Subcutaneous abdominal adipose tissue (tissue), 5 donors: ENCODE measurements around the gene ARG1.

Source experiments
- H3K27ac ChIP-seq: one replicate; pipeline ENCODE4 v1.7.0; 2013; ENCODE audit warnings: low read depth, mild to moderate bottlenecking, inconsistent platforms, low read length, moderate library complexity
- H3K27me3 ChIP-seq, 5 donors: one replicate each; pipeline ENCODE4 v1.7.0; 2013; ENCODE audit warnings: low read length in 5 of 5, inconsistent platforms in 1 of 5; ENCODE audit not compliant: control insufficient read depth in 5 of 5, insufficient read depth in 4 of 5
- H3K36me3 ChIP-seq, 5 donors: one replicate each; pipeline ENCODE4 v1.7.0; 2013; ENCODE audit warnings: low read length in 5 of 5; ENCODE audit not compliant: control insufficient read depth in 5 of 5, insufficient read depth in 5 of 5
- H3K4me1 ChIP-seq, 5 donors: one replicate each; pipeline ENCODE4 v1.7.0; 2013; ENCODE audit warnings: low read length in 5 of 5, mild to moderate bottlenecking in 3 of 5, moderate library complexity in 1 of 5; ENCODE audit not compliant: control insufficient read depth in 5 of 5, insufficient read depth in 5 of 5
- H3K4me3 ChIP-seq, 5 donors: one replicate each; pipeline ENCODE4 v1.7.0; 2013; ENCODE audit warnings: low read length in 5 of 5, low read depth in 1 of 5
- H3K9ac ChIP-seq, 5 donors: one replicate each; pipeline ENCODE4 v1.7.0; 2013; ENCODE audit warnings: low read length in 5 of 5, mild to moderate bottlenecking in 4 of 5, moderate library complexity in 3 of 5
- H3K9me3 ChIP-seq, 5 donors: one replicate each; pipeline ENCODE4 v1.7.0; 2013; ENCODE audit warnings: low read length in 5 of 5; ENCODE audit not compliant: control insufficient read depth in 5 of 5
- donor health status: healthy.
- donor health status: healthy.
- donor health status: healthy.
- donor health status: healthy.
- donor health status: healthy.

Gene ARG1

GRCh38 chr6:131575834-131576478, 2.9 kb downstream of the ARG1 start:
- H3K27ac ChIP-seq: no peak overlapping the region
- H3K36me3 ChIP-seq: peaks cover 22 to 41% (median 28%) of the 10 kb centered on the region in 5 donors
- H3K4me3 ChIP-seq: no peak overlapping the region
- peaks cover 0 to 7% (median 0%) of the 10 kb centered on the region in 5 donors for H3K4me1 ChIP-seq
- H3K9me3 ChIP-seq: no peaks in the 10 kb centered on the region
- no peaks in the 10 kb centered on the region for H3K27me3 ChIP-seq
- no peak overlapping the region for H3K9ac ChIP-seq

- no peak overlapping the region for H3K9ac ChIP-seq
- no peaks in the 10 kb centered on the region for H3K9me3 ChIP-seq
- H3K27ac ChIP-seq: no peak overlapping the region
- H3K4me1 ChIP-seq: no peaks in the 10 kb centered on the region
- no peaks in the 10 kb centered on the region for H3K27me3 ChIP-seq
- peaks cover 43 to 78% (median 61%) of the 10 kb centered on the region in 5 donors for H3K36me3 ChIP-seq
- no peak overlapping the region for H3K4me3 ChIP-seq
Observed at GRCh38 chr6:131581523-131581922, 8.5 kb downstream of the ARG1 start.

GRCh38 chr6:131586543-131586942, 13.5 kb downstream of the ARG1 start:
- no peaks in the 10 kb centered on the region for H3K27me3 ChIP-seq
- H3K9me3 ChIP-seq: no peaks in the 10 kb centered on the region
- no peak overlapping the region for H3K4me3 ChIP-seq
- H3K4me1 ChIP-seq: no peaks in the 10 kb centered on the region
- peaks cover 62 to 89% (median 75%) of the 10 kb centered on the region in 5 donors for H3K36me3 ChIP-seq
- H3K9ac ChIP-seq: no peak overlapping the region
- H3K27ac ChIP-seq: no peak overlapping the region

GRCh38 chr6:131587909-131588308, 14.9 kb downstream of the ARG1 start:
- H3K4me1 ChIP-seq: no peaks in the 10 kb centered on the region
- no peaks in the 10 kb centered on the region for H3K9me3 ChIP-seq
- H3K27ac ChIP-seq: no peak overlapping the region
- no peaks in the 10 kb centered on the region for H3K27me3 ChIP-seq
- H3K9ac ChIP-seq: no peak overlapping the region
- H3K36me3 ChIP-seq: peaks cover 68 to 93% (median 80%) of the 10 kb centered on the region in 5 donors
- no peak overlapping the region for H3K4me3 ChIP-seq

GRCh38 chr6:131588643-131589042, 15.6 kb downstream of the ARG1 start:
- Histone ChIP-seq H3K9me3 (no peaks in the 10 kb centered on the region), H3K27ac (no peak overlapping the region), H3K4me3 (no peak overlapping the region), H3K4me1 (no peaks in the 10 kb centered on the region), H3K36me3 (peaks cover 65 to 92% (median 77%) of the 10 kb centered on the region in 5 donors), H3K9ac (no peak overlapping the region), H3K27me3 (no peaks in the 10 kb centered on the region)

- Histone ChIP-seq H3K27me3 (no peaks in the 10 kb centered on the region), H3K36me3 (peaks cover 78 to 94% (median 84%) of the 10 kb centered on the region in 5 donors), H3K4me3 (no peak overlapping the region), H3K4me1 (no peaks in the 10 kb centered on the region), H3K9me3 (no peaks in the 10 kb centered on the region), H3K27ac (no peak overlapping the region), H3K9ac (no peak overlapping the region)
Observed at GRCh38 chr6:131592935-131593334, 19.9 kb downstream of the ARG1 start.

GRCh38 chr6:131594074-131594473, 21.0 kb downstream of the ARG1 start:
- H3K9ac ChIP-seq: no peak overlapping the region
- no peak overlapping the region for H3K27ac ChIP-seq
- no peaks in the 10 kb centered on the region for H3K9me3 ChIP-seq
- no peaks in the 10 kb centered on the region for H3K4me1 ChIP-seq
- H3K36me3 ChIP-seq: peaks cover 75 to 94% (median 84%) of the 10 kb centered on the region in 5 donors
- H3K4me3 ChIP-seq: no peak overlapping the region
- H3K27me3 ChIP-seq: no peaks in the 10 kb centered on the region

- Histone ChIP-seq H3K9me3 (no peaks in the 10 kb centered on the region), H3K36me3 (peaks cover 77 to 91% (median 80%) of the 10 kb centered on the region in 5 donors), H3K27me3 (no peaks in the 10 kb centered on the region), H3K4me1 (no peaks in the 10 kb centered on the region), H3K9ac (no peak overlapping the region), H3K27ac (no peak overlapping the region), H3K4me3 (no peak overlapping the region)
Observed at GRCh38 chr6:131597446-131597845, 24.4 kb downstream of the ARG1 start.

- Histone ChIP-seq H3K27me3 (no peaks in the 10 kb centered on the region), H3K36me3 (peaks cover 74 to 89% (median 83%) of the 10 kb centered on the region in 5 donors), H3K27ac (no peak overlapping the region), H3K4me3 (no peak overlapping the region), H3K4me1 (no peaks in the 10 kb centered on the region), H3K9me3 (no peaks in the 10 kb centered on the region), H3K9ac (no peak overlapping the region)
Observed at GRCh38 chr6:131600716-131601115, 27.7 kb downstream of the ARG1 start.

GRCh38 chr6:131602781-131603312, 29.8 kb downstream of the ARG1 start:
- Histone ChIP-seq H3K27ac (no peak overlapping the region), H3K27me3 (no peaks in the 10 kb centered on the region), H3K9me3 (no peaks in the 10 kb centered on the region), H3K9ac (no peak overlapping the region), H3K36me3 (peaks cover 75 to 89% (median 84%) of the 10 kb centered on the region in 5 donors), H3K4me3 (no peak overlapping the region), H3K4me1 (no peaks in the 10 kb centered on the region)
